GM20000 (cell line): ENCODE measurements around the gene AVP.
"Not testable (repeated sequence)": the region's sequence is repeated elsewhere in the genome, so short reads cannot be mapped to it uniquely, and the experiment has no call there.

Experiments used
- DNase-seq: peaks from one replicate; pipeline ENCODE4 v3.0.0; 2012; ENCODE audit warnings: low spot score
- TF ChIP-seq, protein P1 (sequence below): IDR thresholded peaks from 2 replicates; pipeline ENCODE4 v1.5.1; 2012; ENCODE audit warnings: mild to moderate bottlenecking, control low read depth; ENCODE audit errors: extremely low read depth, missing control alignments

Gene AVP

DNA sequence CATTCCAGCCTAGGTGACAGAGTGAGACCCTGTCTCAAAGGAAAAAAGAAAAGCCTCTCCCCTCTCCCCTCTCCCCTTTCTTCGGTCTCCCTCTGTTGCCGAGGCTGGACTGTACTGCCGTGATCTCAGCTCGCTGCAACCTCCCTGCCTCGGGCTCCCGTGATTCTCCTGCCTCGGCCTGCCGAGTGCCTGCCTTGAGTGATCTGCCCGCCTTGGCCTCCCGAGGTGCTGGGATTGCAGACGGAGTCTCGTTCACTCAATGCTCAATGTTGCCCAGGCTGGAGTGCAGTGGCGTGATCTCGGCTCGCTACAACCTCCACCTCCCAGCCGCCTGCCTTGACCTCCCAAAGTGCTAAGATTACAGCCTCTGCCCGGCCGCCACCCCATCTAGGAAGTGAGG, 39.6 kb upstream of the AVP start:
- not testable (repeated sequence) for DNase-seq

DNA sequence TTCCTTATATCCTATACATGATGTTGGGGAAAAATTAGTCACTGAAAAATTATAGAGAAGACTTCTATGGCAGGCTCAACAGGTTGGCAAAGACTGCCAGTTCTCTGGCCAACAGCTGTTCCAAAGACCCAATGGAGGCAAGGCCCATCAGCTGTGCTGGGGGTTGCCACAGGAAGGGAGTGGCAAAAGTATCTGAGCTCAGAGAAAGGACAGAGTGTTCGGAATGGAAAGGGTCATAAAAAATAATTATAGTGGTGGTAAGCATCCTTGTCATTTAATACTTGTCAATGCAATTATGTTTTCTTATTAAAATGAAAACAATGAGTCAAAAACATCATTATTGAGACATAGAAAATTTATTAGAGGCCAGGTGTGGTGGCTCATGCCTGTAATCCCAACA, 39.0 kb upstream of the AVP start:
- no peak for DNase-seq
- TF ChIP-seq, protein P1, sequence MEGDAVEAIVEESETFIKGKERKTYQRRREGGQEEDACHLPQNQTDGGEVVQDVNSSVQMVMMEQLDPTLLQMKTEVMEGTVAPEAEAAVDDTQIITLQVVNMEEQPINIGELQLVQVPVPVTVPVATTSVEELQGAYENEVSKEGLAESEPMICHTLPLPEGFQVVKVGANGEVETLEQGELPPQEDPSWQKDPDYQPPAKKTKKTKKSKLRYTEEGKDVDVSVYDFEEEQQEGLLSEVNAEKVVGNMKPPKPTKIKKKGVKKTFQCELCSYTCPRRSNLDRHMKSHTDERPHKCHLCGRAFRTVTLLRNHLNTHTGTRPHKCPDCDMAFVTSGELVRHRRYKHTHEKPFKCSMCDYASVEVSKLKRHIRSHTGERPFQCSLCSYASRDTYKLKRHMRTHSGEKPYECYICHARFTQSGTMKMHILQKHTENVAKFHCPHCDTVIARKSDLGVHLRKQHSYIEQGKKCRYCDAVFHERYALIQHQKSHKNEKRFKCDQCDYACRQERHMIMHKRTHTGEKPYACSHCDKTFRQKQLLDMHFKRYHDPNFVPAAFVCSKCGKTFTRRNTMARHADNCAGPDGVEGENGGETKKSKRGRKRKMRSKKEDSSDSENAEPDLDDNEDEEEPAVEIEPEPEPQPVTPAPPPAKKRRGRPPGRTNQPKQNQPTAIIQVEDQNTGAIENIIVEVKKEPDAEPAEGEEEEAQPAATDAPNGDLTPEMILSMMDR, result no peak

GRCh38 chr20:3121955-3122610, 37.6 kb upstream of the AVP start:
- DNase-seq, result no peak

GRCh38 chr20:3121271-3121911, 36.9 kb upstream of the AVP start:
- no peak for DNase-seq

More at GRCh38 chr20:3121955-3122610, 37.6 kb upstream of the AVP start:
- TF ChIP-seq, protein P1, result no peak

GRCh38 chr20:3119044-3119443, 34.5 kb upstream of the AVP start:
- DNase-seq, result no peak
- TF ChIP-seq, protein P1, result no peak

More at GRCh38 chr20:3121271-3121911, 36.9 kb upstream of the AVP start:
- TF ChIP-seq, protein P1, result no peak

DNA sequence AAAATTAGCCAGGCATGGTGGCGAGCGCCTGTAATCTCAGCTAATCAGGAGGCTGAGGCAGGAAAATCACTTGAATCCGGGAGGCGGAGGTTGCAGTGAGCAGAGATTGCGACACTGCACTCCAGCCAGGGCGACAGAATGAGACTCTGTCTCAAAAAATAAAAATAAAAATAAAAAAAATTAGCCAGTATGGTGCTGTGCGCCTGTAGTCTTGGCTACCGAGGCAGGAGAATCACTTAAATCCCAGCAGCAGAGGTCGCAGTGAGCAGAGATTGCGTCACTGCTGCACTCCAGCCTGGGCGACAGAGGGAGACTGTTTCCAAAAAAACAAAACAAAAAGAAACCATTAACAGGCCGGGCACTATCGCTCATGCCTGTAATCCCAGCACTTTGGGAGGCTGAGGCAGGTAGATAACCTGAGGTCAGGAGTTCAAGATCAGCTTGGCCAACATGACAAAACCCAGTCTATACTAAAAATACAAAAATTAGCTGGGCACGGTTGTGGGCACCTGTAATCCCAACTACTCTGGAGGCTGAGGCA, 33.4 kb upstream of the AVP start:
- DNase-seq, result not testable (repeated sequence)
- TF ChIP-seq, protein P1, result peak; percentile 33

DNA sequence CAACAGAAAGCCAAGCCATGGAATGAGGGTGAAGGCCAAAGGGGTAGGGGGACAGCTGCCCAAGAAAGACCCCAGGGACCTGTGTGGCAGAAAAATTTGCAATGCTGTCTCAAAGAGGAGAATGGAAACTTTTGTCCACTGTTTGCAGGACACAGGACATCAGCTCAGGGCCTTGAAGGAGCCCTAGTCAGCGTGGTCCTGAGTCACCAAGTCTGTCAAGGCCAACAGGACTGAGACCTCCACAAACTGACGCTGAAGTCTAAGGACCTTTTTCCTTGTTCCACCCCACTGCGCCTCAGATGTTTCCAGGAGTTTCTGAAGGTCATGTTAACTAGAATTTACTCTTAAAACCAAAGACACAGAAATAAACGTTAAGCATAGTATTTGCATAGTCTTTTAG, 31.8 kb upstream of the AVP start:
- DNase-seq, result no peak
- TF ChIP-seq, protein P1, result no peak
